Daoy (cell line): Measurements from ENCODE around the gene KRT3. TPM values are rescaled to one million over a fixed set of nuclear protein-coding genes. Genes with fewer than 3 reads are reported as not detected.
"Not testable (repeated sequence)": the region's sequence is repeated elsewhere in the genome, so short reads cannot be mapped to it uniquely, and the experiment has no call there.

Experiments
- DNase-seq: peaks from one replicate; pipeline ENCODE4 v3.0.0-alpha.2; 2015; ENCODE audit warnings: low read depth
- total RNA-seq: library from RNA; depleted of rRNA; stranded (reverse); fragments of >200 nt; shearing (Covaris generic); gene quantifications from 2 replicates; pipeline ENCODE4 v1.2.3, GENCODE V29; 2014

KRT3 gene
- total RNA-seq, 1 experiment from 2014 or later = not detected

- peak; percentile 58 for DNase-seq
Observed at GRCh38 chr12:52798003-52798670, 2.2 kb upstream of the KRT3 start.

GRCh38 chr12:52797529-52797894 is 1.6 kb upstream of the KRT3 start:
- DNase-seq = no peak

GRCh38 chr12:52796839-52797528 is 1.1 kb upstream of the KRT3 start:
- DNase-seq = no peak

- no peak for DNase-seq
Observed at GRCh38 chr12:52796429-52796794, 495 bp upstream of the KRT3 start.

- not testable (repeated sequence) for DNase-seq
Observed at GRCh38 chr12:52795332-52795674, 614 bp downstream of the KRT3 start.

- DNase-seq = no peak
Observed at GRCh38 chr12:52794479-52795331, 1.2 kb downstream of the KRT3 start.

DNA sequence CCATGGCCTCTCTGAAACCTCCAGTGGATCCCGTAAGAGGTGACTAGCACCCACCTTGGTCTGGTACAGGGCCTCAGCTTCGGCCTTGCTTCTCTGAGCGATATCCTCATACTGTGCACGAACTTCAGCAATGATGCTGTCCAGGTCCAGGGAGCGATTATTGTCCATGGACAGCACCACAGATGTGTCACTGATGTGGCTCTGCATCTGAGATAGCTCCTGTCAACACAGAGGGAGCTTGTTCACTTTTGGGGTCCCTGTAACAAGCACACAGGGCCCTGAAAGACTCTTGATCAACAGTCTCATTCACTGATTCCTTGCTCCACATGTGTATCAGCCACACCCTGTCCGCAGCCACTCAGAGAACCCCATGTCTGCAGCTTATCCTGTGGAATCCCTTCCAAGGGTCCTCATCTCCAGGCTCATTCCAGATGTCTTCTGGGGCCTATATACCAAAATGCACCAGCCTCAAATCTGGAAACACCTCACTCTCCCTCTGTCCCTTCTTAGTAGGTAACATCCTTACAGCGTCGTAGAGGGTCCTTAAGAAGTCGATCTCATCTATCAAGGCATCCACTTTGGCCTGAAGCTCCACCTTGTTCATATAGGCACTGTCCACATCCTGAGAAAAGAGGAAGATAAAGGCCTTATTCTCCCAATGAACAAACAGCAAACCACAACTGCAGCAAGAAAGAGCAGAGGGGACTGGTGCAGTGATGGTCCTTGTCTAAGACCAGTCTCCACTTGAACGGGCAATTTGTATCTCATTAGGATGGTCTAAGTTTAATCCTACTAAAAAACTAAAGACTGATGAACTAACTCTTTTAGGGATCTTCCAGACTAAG is 3.5 kb downstream of the KRT3 start:
- DNase-seq = no peak

DNA sequence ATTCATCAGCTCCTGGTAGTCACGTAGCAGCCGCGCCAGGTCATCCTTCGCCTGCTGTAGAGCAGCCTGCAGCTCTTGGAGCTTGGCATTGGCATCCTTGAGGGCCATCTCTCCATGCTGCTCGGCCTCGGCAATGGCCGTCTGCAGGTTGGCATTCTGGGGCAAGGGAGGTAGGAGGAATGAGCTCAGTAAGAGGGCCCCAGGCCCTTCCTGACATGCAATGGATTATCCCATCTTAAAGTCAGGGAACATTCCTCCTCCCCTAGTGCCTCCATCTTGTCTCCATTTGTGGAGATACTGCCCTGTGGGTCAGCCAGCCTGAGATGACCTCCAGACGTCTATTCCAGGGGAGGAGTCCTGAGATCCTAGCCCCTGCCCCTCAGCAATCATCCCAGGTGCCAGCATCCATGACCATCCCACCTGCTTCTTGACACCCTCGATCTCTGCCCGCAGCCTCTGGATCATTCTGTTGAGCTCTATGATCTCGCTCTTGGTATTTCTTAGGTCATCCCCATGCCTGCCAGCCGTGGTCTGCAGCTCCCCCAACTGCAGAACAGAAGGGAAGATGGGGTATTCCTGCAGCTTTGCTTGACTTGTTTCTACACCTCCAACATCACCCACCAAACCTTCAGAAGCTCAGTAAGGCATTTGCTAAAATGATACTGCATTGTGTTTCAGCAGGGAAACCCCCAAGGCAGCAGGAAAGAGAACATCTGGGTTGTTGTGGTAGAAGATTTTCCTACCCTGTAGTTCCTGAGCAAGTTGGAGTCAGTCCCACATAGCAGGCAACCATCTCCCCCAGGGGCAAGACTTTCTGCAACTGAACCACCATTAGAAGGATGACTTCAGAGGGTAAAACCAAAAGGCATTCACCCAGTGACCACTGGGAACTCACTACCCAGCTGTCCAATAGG is 4.4 kb downstream of the KRT3 start:
- no peak for DNase-seq

DNA sequence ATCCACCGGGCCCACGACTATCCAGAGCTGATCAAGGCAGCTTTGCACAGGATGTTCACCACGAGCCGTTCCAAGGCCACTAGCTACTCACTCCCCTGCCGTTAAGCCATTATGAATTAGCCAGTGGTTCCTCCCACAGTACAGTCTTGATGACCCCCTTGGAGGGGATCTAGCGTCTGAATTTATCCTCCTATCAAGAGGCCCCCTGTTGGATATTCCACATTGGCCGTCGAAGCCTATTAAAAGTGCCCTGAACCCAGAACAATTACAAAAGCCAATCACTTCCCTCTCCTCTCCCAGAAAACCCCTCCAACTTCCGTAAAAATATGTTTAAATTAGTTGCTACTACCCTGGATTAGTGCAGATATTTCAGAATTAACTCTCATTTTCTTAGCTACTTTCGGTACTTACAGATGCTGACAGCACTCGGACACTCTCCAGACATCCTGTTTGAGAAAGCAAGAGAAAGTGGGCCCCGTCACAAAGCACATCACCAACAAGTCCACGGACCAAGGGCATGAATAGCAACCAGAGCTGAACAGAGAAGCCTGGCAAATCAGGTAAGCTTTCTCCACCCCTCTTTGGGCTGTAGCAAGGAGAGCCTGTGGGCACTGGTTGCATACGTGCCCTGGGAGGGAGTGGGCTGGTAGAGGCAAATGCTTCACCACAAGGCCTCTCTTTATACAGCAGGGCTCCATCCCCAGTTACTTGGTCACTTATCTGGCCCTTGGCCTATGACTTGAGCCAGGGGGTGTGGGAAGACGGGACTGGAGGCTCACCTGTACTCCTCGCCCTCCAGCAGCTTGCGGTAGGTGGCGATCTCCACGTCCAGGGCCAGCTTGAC is 5.3 kb downstream of the KRT3 start:
- DNase-seq = no peak

DNA sequence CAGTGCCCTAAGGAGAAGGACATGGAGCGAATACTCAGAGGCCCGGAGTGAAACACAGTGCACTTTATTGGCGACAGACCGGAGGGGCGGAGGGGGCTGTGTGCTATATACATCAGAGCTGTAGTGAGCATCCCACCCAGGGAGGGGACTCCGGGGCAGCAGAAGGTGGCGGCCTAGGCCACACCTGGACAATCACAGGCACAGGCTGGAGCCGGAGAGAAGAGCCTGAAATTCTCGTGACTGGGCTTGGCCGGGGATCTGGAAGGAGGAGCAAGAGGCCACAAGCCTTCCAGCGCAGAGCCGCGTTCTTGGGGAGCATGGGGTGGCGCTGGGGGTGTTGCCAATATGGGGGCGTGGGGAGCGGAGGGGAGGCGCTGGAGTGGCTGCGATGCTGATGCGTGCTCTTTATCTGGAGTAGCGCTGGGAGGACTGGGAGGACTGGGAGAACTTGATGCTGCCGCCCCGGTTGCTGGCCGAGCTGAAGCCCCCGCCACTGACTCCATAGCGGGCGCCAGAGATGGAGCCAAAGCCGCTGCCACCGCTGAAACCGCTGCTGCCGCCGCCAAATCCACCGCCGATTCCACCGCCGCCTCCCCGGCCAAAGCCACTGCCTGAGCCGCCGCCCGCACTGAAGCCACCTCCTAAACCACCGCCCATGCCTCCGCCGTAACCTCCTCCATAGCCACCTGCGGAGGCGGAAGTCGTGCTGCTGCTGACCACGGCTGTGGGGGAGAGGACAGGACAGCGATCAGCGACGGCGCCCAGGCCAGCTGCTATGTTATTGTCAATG is 6.1 kb downstream of the KRT3 start:
- DNase-seq = no peak

- no peak for DNase-seq
Observed at GRCh38 chr12:52788876-52789636, 6.9 kb downstream of the KRT3 start.

DNA sequence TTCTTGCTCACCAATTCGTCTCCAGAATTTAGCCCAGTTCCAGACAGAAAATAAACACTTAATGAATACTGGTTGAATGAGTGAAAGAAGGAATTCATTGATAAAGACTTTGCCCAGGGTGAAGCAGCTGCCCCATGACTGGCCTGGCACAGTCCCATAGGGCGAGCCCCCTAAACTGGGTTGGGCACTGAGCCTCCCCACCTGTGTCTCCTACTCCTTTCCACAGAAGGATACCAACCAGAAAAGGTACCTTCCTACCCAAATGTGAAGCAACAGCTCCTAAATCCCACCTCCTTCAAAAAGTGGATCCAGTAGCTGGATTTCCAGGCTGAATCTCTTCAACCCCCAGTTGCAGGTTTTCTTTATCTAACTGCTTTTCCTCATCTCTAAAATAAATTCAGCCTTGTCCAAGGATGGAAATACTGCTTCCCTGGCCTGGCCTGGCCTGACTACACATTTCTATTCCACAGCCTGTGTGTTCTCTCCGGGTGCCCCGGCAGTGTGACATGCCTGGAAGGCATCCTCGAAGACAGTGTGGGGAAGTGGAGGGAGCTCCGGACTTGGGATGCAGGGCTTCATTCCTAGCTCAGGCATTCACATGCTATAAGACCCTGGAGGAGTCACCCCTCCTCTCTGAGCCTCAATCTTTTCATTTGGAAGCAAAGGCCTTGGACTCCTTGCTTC is 7.6 kb downstream of the KRT3 start:
- DNase-seq = no peak

GRCh38 chr12:52787324-52788191 is 8.4 kb downstream of the KRT3 start:
- DNase-seq = no peak

- DNase-seq = no peak
Observed at GRCh38 chr12:52784909-52785308, 11.0 kb downstream of the KRT3 start.

DNA sequence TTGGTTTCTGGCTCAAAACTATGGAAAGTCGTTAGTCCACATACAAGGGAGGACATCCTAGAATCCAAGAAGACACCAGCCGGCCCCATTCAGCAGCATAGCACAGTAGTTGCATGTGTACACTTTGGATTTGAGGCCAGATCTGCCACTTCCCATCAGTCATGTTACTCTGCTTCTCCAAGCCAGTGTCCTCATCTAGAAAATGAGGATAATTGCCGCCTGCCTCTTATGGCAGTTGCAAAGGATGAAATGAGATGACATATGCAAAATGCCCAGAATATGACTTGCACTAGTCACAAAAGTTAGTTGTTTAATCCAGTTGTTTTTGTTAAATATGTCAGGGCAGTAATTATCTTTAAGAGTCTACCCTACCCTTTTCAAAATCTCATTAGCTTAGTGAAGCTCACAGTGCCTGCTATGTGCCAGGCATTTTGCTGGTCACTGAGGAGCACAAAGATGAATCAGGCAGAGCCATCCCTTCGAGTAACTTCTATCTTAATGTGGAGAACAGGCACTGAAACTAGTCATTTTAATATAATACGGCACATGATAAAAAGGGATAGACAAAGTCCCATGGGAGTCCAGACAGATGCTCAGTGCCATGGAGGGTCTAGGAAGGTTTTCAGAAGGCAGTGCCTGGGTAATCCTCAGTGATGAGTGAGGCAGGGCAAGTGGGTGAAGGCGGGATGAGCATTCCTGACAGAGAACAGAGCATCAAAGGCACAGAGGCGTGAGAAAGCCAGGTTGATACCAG is 12.2 kb downstream of the KRT3 start:
- no peak for DNase-seq

GRCh38 chr12:52782502-52782901 is 13.4 kb downstream of the KRT3 start:
- DNase-seq = no peak
